Caco-2 (cell line): ENCODE data around the gene FRMD1. TPM values are rescaled to one million over a fixed set of nuclear protein-coding genes. Genes with fewer than 3 reads are reported as not detected.
A peak's percentile ranks its signal among the peaks of the same experiment; 100 is the strongest.

Experiments
- BruUV-seq: library from RNA; stranded (reverse); fragments of 400-500 nt; replicated peaks from 2 replicates; lab custom pipeline; 2021; lab: Mats Ljungman, UMichigan
- CTCF ChIA-PET: fragments of 300-600 bp; sonication (Branson Sonifier 250); formaldehyde crosslinking; loops from one replicate; lab custom pipeline; 2022; ENCODE audit warnings: antibody characterized with exemption; lab: Charles Lee
- POLR2A ChIA-PET: fragments of 300-600 bp; sonication (Branson Sonifier 250); formaldehyde crosslinking; loops from one replicate; lab custom pipeline; 2022; ENCODE audit warnings: antibody characterized with exemption; lab: Charles Lee
- DNase-seq, 2 experiments: peaks; one replicate each; pipeline versions ENCODE4 v3.0.0 to v3.0.0-alpha.2; 2020 to 2022
- H3K27me3 ChIP-seq: replicated peaks from 2 replicates; pipeline ENCODE4 v1.6.0; 2011; ENCODE audit warnings: low read length; ENCODE audit not compliant: control insufficient read depth, insufficient read depth
- H3K36me3 ChIP-seq: 2 replicates; pipeline ENCODE4 v1.5.1; 2011; ENCODE audit warnings: low read length; ENCODE audit not compliant: control insufficient read depth, insufficient read depth
- H3K4me1 ChIP-seq: fragments of 250-450 bp; sonication (Bioruptor Pico); 2 replicates; pipeline ENCODE4 v1.5.1; 2020; ENCODE audit warnings: mild to moderate bottlenecking
- H3K4me3 ChIP-seq: 2 replicates; pipeline ENCODE4 v1.5.1; 2011; ENCODE audit warnings: low read depth, mild to moderate bottlenecking, control low read depth, low read length
- H3K9me3 ChIP-seq: fragments of 250-450 bp; sonication (Bioruptor Pico); 2 replicates; pipeline ENCODE4 v1.5.1; 2020; ENCODE audit warnings: mild to moderate bottlenecking, moderate library complexity
- H3K27ac Mint-ChIP-seq: one replicate; pipeline ENCODE4 v1.8.0; 2022; ENCODE audit warnings: mixed read lengths; ENCODE audit not compliant: unreplicated experiment
- H3K27me3 Mint-ChIP-seq: one replicate; pipeline ENCODE4 v1.8.0; 2022; ENCODE audit warnings: mixed read lengths; ENCODE audit not compliant: insufficient read depth, unreplicated experiment
- H3K36me3 Mint-ChIP-seq: one replicate; pipeline ENCODE4 v1.8.0; 2022; ENCODE audit warnings: mild to moderate bottlenecking, mixed read lengths; ENCODE audit not compliant: insufficient read depth, unreplicated experiment
- H3K4me1 Mint-ChIP-seq: one replicate; pipeline ENCODE4 v1.8.0; 2022; ENCODE audit warnings: low read depth, mixed read lengths; ENCODE audit not compliant: unreplicated experiment
- H3K4me3 Mint-ChIP-seq: one replicate; pipeline ENCODE4 v1.8.0; 2022; ENCODE audit warnings: mild to moderate bottlenecking, moderate library complexity, mixed read lengths; ENCODE audit not compliant: unreplicated experiment
- H3K9me3 Mint-ChIP-seq: one replicate; pipeline ENCODE4 v1.8.0; 2022; ENCODE audit warnings: mixed read lengths; ENCODE audit not compliant: unreplicated experiment
- CTCF ChIP-seq, 2 experiments: fragments of 200-600 bp in 1 of 2; IDR thresholded peaks; 1 replicate in 1 of 2; 2 replicates in 1 of 2; pipeline versions ENCODE4 v1.5.1 to v1.8.0; 2011 to 2022; ENCODE audit warnings: antibody characterized with exemption in 1 of 2, control low read depth in 1 of 2, inconsistent platforms in 1 of 2, low read depth in 1 of 2, low read length in 1 of 2, mild to moderate bottlenecking in 1 of 2, moderate library complexity in 1 of 2; ENCODE audit not compliant: insufficient read depth in 1 of 2, severe bottlenecking in 1 of 2, unreplicated experiment in 1 of 2
- intact Hi-C: fragments of 100-400 bp; cut with micrococcal nuclease; formaldehyde crosslinking; loops from one replicate; pipeline ENCODE4 v1.10.0; 2022; ENCODE audit not compliant: unreplicated experiment
- total RNA-seq: library from RNA; stranded (reverse); gene quantifications from 2 replicates; pipeline ENCODE4 v1.2.3, GENCODE V29; 2022

FRMD1 gene
- total RNA-seq, 1 experiment from 2014 or later = 0.14 TPM

- POLR2A ChIA-PET = no interaction called here
- CTCF ChIA-PET = no interaction called here
- H3K9me3 Mint-ChIP-seq = no peaks in the 10 kb centered on the region
Measured at GRCh38 chr6:168087436-168088160, 8.6 kb upstream of the FRMD1 start.

DNA sequence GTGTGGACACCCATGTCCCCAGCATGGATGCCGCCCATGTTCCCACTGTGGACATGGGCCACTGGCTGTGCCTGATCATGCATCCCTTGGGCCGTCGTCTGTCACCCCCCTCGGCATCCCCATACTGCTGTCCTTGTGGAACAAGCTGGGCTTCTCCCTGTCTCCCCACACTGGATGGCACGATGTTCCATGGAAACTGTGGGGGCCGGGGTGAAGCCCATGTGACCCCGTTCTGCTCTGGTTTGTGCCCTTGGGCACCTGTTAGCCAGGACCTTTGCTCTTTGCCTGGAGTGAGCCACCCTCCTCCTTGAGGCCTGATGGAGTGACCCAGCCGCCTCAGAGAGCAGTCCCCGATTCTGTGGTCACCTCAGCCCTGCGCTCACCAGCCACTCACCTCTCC is 7.6 kb upstream of the FRMD1 start:
- BruUV-seq = no TSS peak
- H3K27me3 Mint-ChIP-seq = no peaks in the 10 kb centered on the region
- H3K27me3 ChIP-seq = no peaks in the 10 kb centered on the region
- no peak for DNase-seq
- no peak overlapping the region for H3K4me3 ChIP-seq
- POLR2A ChIA-PET = no interaction called here
- no peaks in the 10 kb centered on the region for H3K9me3 Mint-ChIP-seq
- no peaks in the 10 kb centered on the region for H3K36me3 Mint-ChIP-seq
- peaks cover 38% of the 10 kb centered on the region for H3K4me1 Mint-ChIP-seq
- peak overlapping the region; percentile 92 for H3K27ac Mint-ChIP-seq
- intact Hi-C loops = loop anchor here (2.0 to 10.0 kb wide), 2 partner anchors 238 to 260 kb away; partner anchors contain the start of gene AFDN
- no peaks in the 10 kb centered on the region for H3K36me3 ChIP-seq
- CTCF ChIA-PET = no interaction called here
- H3K4me1 ChIP-seq = peaks cover 71% of the 10 kb centered on the region
- H3K4me3 Mint-ChIP-seq = no peak overlapping the region
- H3K9me3 ChIP-seq = no peaks in the 10 kb centered on the region
- no peak for TF ChIP-seq CTCF (IDR thresholded peaks at IDR 0.05; ENCODE audit: insufficient read depth in 1 of 2, low read depth in 1 of 2, low read length in 1 of 2, severe bottlenecking in 1 of 2, unreplicated experiment in 1 of 2)

More at GRCh38 chr6:168087436-168088160, 8.6 kb upstream of the FRMD1 start:
- Histone ChIP-seq H3K9me3 (no peaks in the 10 kb centered on the region), H3K27me3 (no peaks in the 10 kb centered on the region), H3K36me3 (no peaks in the 10 kb centered on the region), H3K4me1 (peaks cover 65% of the 10 kb centered on the region), H3K4me3 (no peak overlapping the region)
- Mint-ChIP-seq H3K4me1 (peaks cover 38% of the 10 kb centered on the region), H3K27ac (peak overlapping the region; percentile 92), H3K4me3 (peak overlapping the region; percentile 48), H3K27me3 (no peaks in the 10 kb centered on the region), H3K36me3 (no peaks in the 10 kb centered on the region)
- no TSS peak for BruUV-seq
- DNase-seq = peak in 1 of 2 experiments; percentile 27
- no peak for TF ChIP-seq CTCF (IDR thresholded peaks at IDR 0.05; ENCODE audit: insufficient read depth in 1 of 2, low read depth in 1 of 2, low read length in 1 of 2, severe bottlenecking in 1 of 2, unreplicated experiment in 1 of 2)
- intact Hi-C loops = loop anchor here (2.0 to 10.0 kb wide), 3 partner anchors 43 to 261 kb away; partner anchors contain the start of gene AFDN

GRCh38 chr6:168086066-168086465 is 7.1 kb upstream of the FRMD1 start:
- Mint-ChIP-seq H3K36me3 (no peaks in the 10 kb centered on the region), H3K4me1 (peaks cover 36% of the 10 kb centered on the region), H3K27me3 (no peaks in the 10 kb centered on the region), H3K27ac (no peak overlapping the region), H3K4me3 (no peak overlapping the region), H3K9me3 (no peaks in the 10 kb centered on the region)
- BruUV-seq = no TSS peak
- no peaks in the 10 kb centered on the region for H3K27me3 ChIP-seq
- peaks cover 65% of the 10 kb centered on the region for H3K4me1 ChIP-seq
- no peak for TF ChIP-seq CTCF (IDR thresholded peaks at IDR 0.05; ENCODE audit: insufficient read depth in 1 of 2, low read depth in 1 of 2, low read length in 1 of 2, severe bottlenecking in 1 of 2, unreplicated experiment in 1 of 2)
- H3K4me3 ChIP-seq = no peak overlapping the region
- intact Hi-C loops = loop anchor here (2.0 to 10.0 kb wide), 2 partner anchors 239 to 259 kb away; partner anchors contain the start of gene AFDN
- CTCF ChIA-PET = no interaction called here
- DNase-seq = no peak
- H3K9me3 ChIP-seq = no peaks in the 10 kb centered on the region
- no peaks in the 10 kb centered on the region for H3K36me3 ChIP-seq
- POLR2A ChIA-PET = no interaction called here
